ENCODE results near the gene MYCL.
A peak's percentile ranks its signal among the peaks of the same experiment; 100 is the strongest.

The MYCL gene

DNA sequence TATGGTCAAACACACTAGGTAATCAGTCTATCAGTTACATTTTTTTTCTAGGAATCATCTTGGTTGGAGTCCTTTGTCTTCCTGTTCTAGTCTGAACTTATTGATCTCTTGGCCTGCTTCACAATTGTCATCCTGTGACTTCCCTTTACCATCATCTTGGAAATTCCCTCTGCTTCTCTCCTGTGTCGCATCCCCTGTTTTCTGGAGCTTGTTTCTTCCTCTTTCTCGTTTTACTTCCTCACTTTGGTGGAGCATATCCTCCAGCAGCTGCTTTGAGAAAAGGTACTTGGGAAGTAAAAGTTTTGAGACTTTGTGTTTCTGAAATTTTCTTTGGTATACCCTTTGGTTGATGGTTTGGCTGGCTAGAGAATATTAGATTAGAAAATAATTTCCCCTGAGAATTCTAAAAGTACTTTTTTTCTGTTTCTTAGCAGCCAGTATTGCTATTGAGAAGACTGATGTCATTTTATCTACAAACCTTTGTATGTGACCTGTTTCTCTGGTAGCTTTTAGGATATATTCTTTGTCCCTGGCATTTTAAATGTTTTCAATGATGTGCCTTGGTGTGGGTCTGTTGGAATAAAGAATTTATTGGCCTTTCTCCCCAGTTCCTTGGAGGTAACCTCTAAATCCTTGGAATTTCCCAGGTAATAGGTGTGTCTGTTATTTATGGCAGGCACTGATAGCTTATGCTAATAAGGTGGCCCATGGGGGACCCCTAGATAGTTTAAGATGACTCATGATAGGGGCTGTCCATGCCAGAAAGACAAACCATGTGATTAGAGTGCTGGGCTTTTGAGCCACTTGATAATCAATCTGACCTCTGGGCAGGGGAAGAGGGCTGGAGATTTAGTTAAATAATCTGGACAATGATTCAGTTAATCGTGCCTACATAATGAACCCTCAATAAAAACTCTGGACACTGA is 6.1 kb upstream of the MYCL start:
- POLR2A ChIA-PET (ENCODE audit: low non-redundant PET), result interaction anchor here (0.6 kb wide), 1 partner anchor 101 kb away, joined by 5 read pairs; no protein-coding TSS in a partner anchor

DNA sequence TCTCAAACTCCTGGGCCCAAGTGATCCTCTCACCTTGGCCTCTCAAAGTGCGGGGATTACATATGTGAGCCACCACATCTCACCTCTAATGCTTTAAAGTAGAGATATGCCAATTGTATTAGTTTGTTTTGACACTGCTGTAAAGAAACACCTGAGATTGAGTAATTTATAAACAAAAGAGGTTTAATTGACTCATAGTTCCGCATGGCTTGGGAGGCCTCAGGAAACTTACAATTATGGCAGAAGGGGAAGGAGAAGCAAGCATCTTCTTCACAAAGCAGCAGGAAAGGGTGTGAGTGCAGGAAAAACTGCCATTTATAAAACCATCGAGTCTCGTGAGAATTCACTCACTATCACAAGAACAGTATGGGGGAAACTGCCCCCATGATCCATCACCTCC is 3.5 kb upstream of the MYCL start:
- POLR2A ChIA-PET (ENCODE audit: low non-redundant PET), result no interaction called here
- TF ChIP-seq, protein P1, sequence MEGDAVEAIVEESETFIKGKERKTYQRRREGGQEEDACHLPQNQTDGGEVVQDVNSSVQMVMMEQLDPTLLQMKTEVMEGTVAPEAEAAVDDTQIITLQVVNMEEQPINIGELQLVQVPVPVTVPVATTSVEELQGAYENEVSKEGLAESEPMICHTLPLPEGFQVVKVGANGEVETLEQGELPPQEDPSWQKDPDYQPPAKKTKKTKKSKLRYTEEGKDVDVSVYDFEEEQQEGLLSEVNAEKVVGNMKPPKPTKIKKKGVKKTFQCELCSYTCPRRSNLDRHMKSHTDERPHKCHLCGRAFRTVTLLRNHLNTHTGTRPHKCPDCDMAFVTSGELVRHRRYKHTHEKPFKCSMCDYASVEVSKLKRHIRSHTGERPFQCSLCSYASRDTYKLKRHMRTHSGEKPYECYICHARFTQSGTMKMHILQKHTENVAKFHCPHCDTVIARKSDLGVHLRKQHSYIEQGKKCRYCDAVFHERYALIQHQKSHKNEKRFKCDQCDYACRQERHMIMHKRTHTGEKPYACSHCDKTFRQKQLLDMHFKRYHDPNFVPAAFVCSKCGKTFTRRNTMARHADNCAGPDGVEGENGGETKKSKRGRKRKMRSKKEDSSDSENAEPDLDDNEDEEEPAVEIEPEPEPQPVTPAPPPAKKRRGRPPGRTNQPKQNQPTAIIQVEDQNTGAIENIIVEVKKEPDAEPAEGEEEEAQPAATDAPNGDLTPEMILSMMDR (conservative IDR thresholded peaks at IDR 0.05; ENCODE audit: low read depth), result no peak
- CTCF ChIA-PET, result interaction anchor here (0.7 kb wide), 1 partner anchor 229 kb away, joined by 3 read pairs; no protein-coding TSS in a partner anchor
- no peak for DNase-seq (ENCODE audit: low spot score)
- no peak overlapping the region for H3K27ac ChIP-seq

More for the DNA sequence above, 6.1 kb upstream of the MYCL start:
- no peak overlapping the region for H3K27ac ChIP-seq
- CTCF ChIA-PET, result no interaction called here
- TF ChIP-seq, protein P1 (conservative IDR thresholded peaks at IDR 0.05; ENCODE audit: low read depth), result no peak
- DNase-seq (ENCODE audit: low spot score), result no peak

DNA sequence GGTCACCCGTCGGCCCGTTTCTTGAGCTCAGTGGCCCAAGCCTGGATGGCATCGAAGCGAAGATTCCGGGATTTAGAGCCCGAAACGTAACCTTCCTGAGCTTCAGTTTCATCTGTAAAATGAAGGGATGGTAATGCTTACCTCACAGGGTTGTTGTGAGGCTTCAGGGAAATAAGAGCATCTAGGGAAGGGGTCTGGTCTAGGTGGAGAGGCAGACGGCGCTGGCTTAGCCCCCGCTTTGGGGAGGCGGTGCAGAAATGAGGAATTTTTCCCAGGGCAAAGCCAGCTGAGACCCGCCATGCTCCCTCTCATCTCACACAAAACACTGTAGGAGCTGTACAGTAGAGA is 717 bp upstream of the MYCL start:
- DNase-seq (ENCODE audit: low spot score), result no peak
- POLR2A ChIA-PET (ENCODE audit: low non-redundant PET), result interaction anchor here (0.5 kb wide), 1 partner anchor 107 kb away, joined by 3 read pairs; no protein-coding TSS in a partner anchor
- CTCF ChIA-PET, result interaction anchor here (0.6 to 2.6 kb wide), 21 partner anchors 9 to 587 kb away, joined by 3 to 32 read pairs (median 4); no protein-coding TSS in a partner anchor
- H3K27ac ChIP-seq, result peak overlapping the region; percentile 80
- TF ChIP-seq, protein P1 (conservative IDR thresholded peaks at IDR 0.05; ENCODE audit: low read depth), result peak; percentile 55

GRCh38 chr1:39901464-39901713 is 328 bp downstream of the MYCL start:
- DNase-seq (ENCODE audit: low spot score), result no peak
- TF ChIP-seq, protein P1 (conservative IDR thresholded peaks at IDR 0.05; ENCODE audit: low read depth), result no peak
- ChIA-PET POLR2A (ENCODE audit: low non-redundant PET) (no interaction called here), CTCF (interaction anchor here (0.8 to 2.6 kb wide), 6 partner anchors 10 to 84 kb away, joined by 3 to 32 read pairs (median 8); no protein-coding TSS in a partner anchor)
- peak overlapping the region; percentile 80 for H3K27ac ChIP-seq

DNA sequence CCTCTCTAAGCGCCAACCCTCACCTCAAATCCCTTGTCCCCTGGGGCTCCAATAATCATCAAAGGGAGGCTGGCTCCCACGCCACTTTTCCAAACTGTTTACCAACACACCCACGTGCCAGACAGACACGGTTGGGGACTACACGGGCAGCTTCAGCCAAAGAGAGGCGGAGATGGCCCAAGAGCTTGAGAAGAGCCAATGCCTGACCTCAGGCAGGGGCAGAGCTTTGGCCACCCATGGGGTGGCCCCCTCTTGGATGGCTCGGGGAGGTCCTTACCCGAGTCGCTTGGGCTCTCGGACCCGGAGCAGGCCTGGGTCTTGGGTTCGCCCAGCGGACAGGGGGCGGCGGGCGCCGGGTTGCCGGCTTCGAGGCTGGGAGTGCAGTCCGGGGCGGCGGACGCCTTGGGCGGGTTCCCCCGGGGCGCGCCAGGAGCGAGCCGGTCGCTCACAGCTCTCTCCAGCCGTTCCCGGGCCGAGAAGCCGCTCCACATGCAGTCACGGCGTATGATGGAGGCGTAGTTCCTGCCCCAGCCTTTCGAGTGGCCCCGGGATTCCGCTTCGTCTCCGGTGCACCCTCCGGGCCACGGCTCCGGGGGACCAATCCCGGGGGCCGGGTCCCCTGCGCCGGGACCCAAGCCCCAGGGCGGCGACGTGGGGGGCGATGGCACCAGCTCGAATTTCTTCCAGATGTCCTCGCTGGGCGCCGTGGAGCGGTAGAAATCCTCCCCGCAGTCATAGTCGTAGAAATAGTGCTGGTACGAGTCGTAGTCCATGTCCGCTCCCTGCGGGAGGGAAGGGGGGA is 854 bp downstream of the MYCL start:
- POLR2A ChIA-PET (ENCODE audit: low non-redundant PET), result interaction anchor here (0.8 kb wide), 1 partner anchor 75 kb away, joined by 3 read pairs; no protein-coding TSS in a partner anchor
- H3K27ac ChIP-seq, result peak overlapping the region; percentile 80
- TF ChIP-seq, protein P1 (conservative IDR thresholded peaks at IDR 0.05; ENCODE audit: low read depth), result no peak
- peak; percentile 33 for DNase-seq (ENCODE audit: low spot score)
- CTCF ChIA-PET, result interaction anchor here (0.9 to 2.6 kb wide), 4 partner anchors 19 to 84 kb away, joined by 3 to 32 read pairs (median 9); no protein-coding TSS in a partner anchor

All from RWPE1 (cell line).